Middle frontal gyrus (tissue), 1 donor: ENCODE measurements around the gene UGDH.

ENCODE experiments used
- DNase-seq: peaks from one replicate; pipeline ENCODE4 v3.0.0-alpha.2; 2015; ENCODE audit warnings: low spot score; ENCODE audit errors: extremely low spot score

UGDH gene

DNA sequence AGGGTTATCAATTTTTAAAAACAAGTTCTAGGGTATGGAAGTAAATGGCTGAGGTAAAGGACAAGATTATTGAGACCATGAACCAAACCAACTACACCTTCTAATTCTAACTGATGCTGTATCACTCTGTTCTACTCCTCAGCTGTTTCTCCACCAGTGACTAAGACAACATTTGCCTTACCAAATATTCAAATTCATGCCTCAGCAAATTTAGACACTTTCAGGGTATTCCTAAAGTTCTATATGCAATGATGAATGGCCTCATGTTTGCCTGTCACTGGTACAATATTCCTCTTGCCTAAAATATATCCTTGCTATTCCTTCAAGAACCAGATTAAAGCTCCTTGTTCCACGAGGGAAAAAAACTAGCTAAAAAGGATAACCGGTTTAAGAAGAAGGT lies 73.5 kb downstream of the UGDH start:
- no peak for DNase-seq

DNA sequence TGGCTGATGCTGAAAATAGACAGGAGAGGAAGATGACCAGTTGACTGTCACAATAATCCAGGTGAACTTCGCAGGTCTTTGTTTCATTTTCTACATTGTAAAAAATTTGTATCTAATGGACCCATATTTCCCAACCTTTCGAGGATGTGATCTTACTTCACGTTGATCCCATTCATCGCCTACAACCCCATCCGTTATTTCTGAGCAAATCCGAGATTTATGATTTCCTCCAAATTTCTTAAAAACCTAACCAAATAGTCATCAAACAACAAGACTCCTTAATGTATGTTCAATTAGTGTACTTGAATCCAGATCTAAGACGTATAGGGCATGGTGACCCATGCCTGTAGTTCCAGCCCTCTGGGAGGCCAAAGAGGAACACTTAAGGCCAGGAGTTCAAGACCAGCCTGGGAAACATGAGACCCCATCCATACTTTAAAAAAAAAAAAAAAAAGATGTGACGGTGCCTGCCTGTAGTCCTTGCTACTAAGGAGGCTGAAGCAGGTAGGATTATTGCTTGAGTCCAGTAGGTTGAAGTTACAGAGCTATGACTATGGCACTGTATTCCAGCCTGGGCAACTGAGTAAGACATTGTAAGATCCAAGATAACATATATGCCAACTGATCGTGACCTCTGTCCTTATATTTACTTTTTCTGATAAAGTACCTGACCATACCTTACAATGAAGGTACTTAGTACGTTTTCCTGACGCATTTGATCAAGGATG lies 74.2 kb downstream of the UGDH start:
- no peak for DNase-seq

DNA sequence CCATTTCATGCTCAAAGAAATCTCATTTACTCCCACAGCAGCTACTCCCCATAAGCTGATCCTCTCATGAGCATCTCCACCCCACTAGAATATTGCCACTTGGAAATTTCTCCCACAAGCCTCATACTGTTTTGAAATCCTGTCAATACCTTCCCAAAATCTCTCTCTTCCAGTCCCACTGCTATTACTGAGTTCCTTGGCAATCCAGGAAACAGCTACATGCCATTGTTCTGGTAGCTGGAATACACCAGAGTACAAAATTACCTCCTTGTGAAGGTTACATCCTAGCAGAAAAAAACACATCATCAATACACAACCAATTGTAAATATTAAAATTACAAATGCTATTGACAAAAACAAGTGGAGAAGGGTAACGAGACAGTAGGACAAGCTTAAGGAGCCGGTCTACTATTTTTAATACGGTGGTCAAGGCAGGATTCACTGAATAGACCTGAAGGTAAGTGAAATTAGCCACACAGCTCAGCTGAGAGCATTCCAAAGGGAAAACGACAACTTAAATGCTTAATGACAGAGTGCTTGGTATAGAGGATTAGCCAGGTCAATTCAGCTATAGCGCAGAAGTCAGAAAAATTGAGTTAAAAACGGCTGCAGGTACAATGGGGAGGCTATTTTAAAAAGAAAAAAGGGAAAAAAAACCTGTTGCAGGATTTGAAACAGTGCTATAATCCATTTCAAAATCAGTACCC lies 74.9 kb downstream of the UGDH start:
- DNase-seq, result no peak

DNA sequence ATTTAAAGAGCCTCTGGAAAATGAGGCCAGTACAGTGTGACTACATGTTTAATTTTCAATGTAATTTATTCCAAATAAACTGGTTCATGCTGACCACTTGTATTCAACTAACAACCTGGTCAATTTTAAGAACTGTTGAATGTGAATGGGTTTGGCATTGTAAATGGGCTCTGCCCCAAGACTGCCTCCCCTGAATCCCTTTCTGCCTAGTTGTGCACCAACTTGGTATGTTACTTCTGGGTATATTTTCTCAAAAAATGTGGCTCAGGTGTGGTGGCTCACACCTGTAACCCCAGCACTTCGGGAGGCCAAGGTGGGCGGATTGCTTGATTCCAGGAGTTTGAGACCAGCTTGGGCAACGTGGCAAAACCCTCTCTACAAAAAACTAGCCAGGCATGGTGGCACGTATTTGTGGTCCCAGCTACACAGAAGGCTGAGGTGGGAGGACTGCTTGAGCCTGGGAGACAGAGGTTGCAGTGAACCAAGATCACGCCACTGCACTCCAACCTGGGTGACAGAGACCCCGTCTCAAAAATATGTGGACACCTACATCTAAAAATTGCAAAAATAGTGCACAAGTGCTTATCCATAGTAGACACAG lies 75.7 kb downstream of the UGDH start:
- DNase-seq, result no peak

DNA sequence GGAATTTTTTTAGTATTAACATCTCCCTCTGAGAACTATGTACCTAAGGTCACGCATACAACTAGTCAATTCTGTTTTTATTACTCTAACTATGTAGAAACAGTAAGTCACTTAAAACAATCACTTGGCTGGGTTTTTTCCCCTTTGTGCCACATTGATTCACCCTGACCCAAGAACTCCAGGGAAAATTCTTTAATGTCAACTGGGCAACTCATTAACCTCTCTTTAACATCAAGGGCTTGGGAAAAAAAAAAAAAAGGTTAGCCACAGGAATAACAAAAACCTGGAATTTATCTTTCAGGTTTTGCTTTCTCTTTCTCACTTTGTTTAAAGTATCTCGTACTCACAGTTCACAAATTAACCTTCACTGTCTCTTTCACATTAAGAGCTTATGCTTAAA lies 76.6 kb downstream of the UGDH start:
- DNase-seq, result no peak
